Measurements from ENCODE around the gene MEIS2.
"Not testable (repeated sequence)": the region's sequence is repeated elsewhere in the genome, so short reads cannot be mapped to it uniquely, and the experiment has no call there.

The MEIS2 gene

DNA sequence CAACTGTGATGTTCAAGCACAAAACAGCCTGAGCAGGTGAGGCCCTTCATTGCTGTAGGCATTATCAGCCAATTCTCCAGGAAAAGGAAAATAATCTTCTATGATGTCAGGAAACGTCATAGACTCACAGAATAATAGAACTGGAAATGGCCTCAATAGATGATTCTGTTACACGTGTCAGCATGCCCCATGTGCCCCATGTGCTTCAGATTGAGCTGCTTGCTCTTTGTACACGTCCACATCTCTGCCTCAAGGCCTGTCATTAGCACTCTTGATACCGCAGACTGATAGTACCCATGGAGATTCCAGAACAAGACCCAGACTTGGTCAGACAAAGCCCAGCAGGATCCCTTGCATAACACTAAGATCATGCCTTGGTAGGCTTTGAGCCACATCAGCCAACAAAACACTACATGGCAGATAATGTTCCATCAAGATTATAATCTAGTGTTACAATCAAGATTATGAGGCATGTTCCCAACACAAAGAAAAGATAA lies 95.9 kb downstream of the MEIS2 start:
- DNase-seq = no peak

DNA sequence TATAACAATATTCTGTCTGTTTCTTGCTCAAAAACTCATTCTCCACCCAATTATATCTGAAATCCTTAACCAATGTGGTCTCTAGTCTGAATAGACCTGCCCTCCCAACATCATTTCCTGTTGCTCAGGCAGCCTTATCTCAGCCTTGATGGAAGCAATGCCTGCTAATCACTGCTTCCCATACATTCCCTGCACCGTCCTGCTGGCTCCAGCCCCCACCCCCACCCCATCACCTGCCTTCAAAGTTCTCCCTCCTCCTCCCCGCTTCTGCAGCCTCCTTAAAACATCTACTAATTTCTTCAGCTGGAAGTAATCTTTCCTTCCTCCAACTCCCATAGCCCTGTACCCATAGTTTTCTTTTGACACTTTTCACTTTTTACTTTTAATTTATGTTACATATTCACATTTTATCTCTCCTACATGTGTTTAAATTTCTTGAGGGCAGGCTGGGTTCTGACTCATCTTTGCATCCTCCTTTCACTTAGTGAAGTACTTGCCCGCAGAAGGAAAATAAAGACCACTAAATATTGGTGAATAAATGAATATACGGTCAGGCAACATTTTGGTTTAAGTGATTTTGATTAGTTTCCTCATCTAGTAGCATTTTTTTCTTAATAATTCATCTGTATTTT lies 98.2 kb downstream of the MEIS2 start:
- no peak for DNase-seq

- no peak for DNase-seq
Measured at GRCh38 chr15:37001417-37001816, 98.9 kb downstream of the MEIS2 start.

DNA sequence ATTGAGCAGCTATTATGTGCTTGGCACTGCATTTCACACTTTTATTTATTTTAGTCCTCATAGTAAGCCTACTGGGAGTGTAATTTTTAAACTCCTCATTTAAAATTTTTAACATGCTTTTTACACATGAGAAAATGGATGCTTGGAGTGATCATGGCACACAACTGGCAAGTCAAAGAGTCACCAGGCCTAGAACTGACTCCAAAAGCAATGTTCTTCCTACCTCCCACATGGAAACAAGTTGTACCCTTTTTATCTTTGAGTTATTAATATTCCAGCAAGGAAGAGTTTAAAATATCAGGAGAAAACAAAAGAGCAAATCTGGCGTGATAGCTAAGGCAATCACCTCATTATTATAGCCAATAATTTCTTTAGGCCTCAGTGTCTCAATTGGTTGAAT lies 100.6 kb downstream of the MEIS2 start:
- DNase-seq = no peak

DNA sequence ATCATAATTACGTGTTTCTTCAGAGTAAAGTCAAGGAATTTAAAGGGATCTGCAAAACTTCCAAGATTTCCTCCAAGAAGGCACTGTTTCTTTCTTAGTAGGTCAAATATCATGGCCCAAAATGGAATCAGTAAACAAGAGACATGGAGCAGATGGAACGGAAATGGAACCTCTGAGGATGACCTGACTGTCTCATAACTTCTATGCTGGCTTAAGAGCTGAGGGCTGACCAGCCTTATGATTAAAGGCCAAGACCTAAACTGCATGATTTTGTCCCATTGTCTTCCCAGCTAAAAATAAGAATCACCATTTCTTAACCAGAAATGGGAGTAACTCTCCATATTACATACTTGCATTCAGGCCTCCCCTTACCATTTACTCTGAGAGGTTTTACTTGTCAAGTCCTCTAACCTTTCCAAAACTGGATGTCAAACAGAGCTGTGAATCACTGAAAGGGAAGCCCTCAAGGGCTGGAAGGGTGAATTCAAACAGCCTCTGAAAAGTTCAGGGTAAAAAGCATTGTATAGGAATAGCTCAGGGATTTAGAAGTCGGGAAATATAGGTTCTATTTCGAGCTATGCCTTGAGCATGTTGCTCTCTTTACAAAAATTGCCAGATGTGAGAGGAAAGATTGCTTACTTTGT lies 103.7 kb downstream of the MEIS2 start:
- DNase-seq = no peak

DNA sequence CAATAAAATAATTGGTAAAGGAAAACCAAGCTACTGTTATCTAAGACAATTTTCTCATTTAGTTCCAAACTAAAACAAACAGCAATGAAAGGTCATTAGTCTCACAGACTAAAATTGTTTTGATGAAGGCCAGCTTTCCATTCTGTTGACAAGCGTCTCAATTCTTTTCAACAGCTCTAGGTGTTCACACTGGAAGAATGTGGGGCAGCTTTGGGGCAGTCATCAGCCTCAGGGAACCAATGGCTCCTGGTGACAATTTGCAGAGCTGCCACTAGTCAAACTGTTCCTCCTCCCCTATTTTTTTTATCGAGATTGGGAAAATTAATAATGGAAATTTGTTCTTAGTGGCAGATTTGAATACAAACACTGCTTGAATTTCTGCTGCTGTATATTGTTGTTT lies 104.2 kb downstream of the MEIS2 start:
- no peak for DNase-seq

DNA sequence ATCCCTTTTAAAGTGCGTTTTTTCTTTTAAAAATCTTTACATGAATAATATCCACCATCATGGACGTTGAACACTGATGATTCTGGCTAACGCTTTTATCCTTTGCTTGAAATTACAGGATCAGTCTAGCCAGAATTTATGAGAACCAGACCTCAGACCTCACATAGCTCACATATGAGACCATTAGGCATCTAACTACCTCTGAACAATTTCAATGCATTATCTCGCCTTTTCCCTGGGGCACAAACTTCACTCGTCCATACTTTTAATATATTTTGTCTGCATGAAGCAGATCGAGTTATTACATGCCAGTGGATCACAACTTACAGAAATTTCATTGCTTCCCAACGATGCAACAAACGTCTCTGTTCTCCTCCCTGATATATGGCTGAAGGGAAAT lies 105.6 kb downstream of the MEIS2 start:
- DNase-seq = no peak

DNA sequence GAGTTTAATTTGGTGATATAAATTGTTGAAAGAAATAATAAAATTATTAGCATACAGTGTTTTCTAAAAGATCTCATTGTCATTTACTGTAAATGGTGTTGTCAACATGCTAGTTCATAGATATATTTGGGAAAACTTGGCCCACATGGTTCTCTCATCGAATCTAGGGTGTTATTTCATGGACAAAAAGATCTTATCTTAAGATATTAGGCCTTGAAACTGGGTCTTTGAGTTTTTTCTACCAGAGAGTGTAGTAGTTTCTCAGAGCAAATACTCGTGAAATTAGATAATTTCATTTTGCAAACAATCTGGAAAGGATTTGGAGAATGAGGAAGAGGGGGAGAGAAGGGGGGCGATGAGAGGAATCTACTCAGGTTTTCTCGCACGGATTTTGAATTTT lies 107.9 kb downstream of the MEIS2 start:
- DNase-seq = no peak

GRCh38 chr15:36988947-36989346 lies 111.4 kb downstream of the MEIS2 start:
- DNase-seq = no peak

DNA sequence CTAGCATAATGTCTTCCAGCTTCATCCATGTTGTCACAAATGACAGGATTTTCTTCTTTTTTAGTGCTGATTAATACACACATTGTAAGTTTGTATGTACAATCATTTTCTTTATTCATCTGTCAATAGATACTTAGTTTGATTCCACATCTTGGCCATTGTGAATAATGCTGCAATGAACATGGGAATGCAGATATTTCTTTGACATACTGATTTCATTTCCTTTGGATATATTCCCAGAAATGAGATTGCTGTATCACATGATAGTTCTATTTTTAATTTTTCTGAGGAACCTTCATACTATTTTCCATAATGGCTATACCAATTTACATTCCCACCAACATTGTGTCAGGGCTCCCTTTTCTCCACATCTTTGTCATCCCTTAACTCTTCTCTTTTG lies 117.9 kb downstream of the MEIS2 start:
- no peak for DNase-seq

GRCh38 chr15:36980281-36980680 lies 120.1 kb downstream of the MEIS2 start:
- DNase-seq = not testable (repeated sequence)

GRCh38 chr15:36978625-36979024 lies 121.7 kb downstream of the MEIS2 start:
- DNase-seq = no peak

DNA sequence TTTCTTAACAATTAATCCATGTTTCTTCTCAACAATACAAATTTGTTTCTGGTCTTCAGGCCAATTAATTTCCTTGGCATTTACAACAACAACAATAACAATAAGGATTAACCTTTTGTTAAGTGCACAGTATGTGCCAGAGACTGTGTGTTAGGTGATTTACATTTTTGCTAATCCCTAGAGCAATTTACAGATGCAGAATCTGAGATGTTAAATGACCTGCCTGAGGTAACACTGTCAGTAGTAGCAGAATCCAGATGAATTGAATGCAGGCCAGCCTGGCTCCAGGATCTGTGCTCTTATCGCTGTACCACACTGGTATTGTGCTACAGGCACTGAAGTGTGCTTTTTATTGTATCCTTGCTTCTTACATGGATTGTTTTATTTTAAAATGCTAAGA lies 122.2 kb downstream of the MEIS2 start:
- DNase-seq = no peak

DNA sequence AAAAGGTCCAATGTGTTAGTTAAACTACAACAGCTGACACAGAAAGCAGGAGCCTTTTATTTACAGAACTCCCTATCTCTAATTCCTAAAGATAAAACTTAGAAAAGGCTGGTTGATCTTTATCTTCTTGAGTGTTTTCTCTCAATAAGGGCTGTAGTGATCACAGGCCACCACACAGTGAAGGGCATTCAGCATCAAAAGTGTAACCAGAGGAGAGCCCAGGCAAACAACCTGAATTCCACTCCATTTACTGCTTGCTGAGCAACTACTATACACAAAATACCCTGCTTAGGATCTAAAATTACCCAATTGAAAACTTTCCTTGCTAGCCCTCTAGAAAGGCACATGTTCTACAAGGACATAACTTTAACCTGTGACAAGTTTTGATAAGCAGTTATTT lies 122.7 kb downstream of the MEIS2 start:
- no peak for DNase-seq

GRCh38 chr15:36972704-36973103 lies 127.6 kb downstream of the MEIS2 start:
- no peak for DNase-seq

DNA sequence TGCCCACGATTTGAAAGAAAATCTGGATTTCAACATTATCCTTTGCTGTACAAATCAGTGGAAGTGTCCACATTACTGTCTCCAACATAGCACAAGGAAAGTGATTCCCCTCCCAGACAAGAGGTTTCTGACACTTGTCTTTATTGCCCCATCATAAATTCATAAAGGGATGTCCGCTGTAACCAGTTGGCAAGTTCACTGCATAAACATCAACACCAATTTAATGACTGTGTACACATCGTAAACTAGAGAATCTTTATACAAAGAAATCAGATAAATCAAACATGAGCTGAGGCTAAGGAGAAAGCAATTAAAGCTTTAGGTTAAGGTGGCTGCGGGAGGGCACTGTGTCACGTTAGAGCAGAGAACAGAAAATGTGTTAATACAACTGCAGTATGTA lies 129.8 kb downstream of the MEIS2 start:
- DNase-seq = no peak

DNA sequence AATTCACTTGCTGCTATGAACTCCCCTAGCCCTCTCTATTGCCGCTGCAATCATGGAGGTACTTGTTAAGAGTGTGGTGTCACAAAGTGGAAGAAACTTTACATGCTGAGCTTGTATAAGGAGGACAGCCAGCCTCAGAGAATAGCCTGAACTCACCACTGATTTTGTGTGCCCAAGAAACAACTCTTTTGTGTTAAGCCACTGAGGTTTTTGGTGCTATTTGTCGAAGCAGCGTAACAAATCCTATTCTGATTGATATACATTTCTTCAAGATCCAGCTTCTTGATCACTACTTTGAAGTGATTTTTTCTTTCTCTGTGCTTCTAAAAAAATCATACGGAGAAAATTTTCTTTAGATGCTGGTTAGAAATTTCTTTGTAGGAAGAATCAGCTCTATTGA lies 132.4 kb downstream of the MEIS2 start:
- DNase-seq = no peak

GRCh38 chr15:36966708-36967107 lies 133.6 kb downstream of the MEIS2 start:
- DNase-seq = no peak

- DNase-seq = no peak
Measured at GRCh38 chr15:36965570-36966342, 134.6 kb downstream of the MEIS2 start.

DNA sequence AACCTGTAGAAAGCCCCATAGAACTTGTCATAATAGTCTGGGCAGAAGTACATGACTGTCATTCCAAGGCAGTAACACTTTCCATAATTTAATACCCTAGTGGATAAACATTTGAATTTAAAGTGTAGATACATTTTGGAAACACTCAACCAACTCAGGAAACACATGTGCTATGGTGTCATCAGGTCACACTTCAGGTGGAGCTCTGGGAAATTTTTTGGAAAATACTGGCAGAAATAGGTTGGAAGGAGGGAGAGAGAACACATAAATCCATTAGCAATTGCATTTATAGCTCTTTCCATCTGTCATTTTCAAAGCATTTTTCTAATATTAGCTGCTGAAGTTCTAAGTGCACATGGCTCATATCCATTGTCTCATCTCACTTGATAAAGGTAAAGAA lies 135.7 kb downstream of the MEIS2 start:
- DNase-seq = no peak

GRCh38 chr15:36961956-36962355 lies 138.4 kb downstream of the MEIS2 start:
- DNase-seq = no peak

- no peak for DNase-seq
Measured at GRCh38 chr15:36960947-36961227, 139.5 kb downstream of the MEIS2 start.

GRCh38 chr15:36960179-36960946 lies 140.0 kb downstream of the MEIS2 start:
- DNase-seq = no peak

- DNase-seq = no peak
Measured at GRCh38 chr15:36959746-36960145, 140.6 kb downstream of the MEIS2 start.
